Naive thymus-derived CD4-positive, alpha-beta T cell (primary cell): ENCODE results near the gene HEXD. TPM values are rescaled to one million over a fixed set of nuclear protein-coding genes. Genes with fewer than 3 reads are reported as not detected.

ENCODE experiments used
- ATAC-seq: fragments of 150-1000 bp; cut with Tn5 transposase; 2 replicates; pipeline ENCODE4 v1.10.0; 2021; ENCODE audit warnings: mild to moderate bottlenecking, moderate library complexity
- CTCF ChIA-PET: fragments of 350-600 bp; sonication (Branson Sonifier 250); formaldehyde crosslinking; loops from one replicate; lab custom pipeline; 2021; ENCODE audit warnings: antibody characterized with exemption; lab: Charles Lee
- POLR2A ChIA-PET: fragments of 350-600 bp; sonication (Branson Sonifier 250); formaldehyde crosslinking; loops from one replicate; lab custom pipeline; 2021; ENCODE audit warnings: antibody characterized with exemption, inconsistent platforms; lab: Charles Lee
- DNase-seq, 9 donors: peaks; one replicate each; pipeline versions ENCODE4 v3.0.0 to v3.0.0-alpha.2; 2020 to 2022; ENCODE audit warnings: mixed read lengths in 1 of 9
- H3K27ac ChIP-seq: one replicate; pipeline ENCODE4 v1.7.0; 2013; ENCODE audit warnings: mild to moderate bottlenecking, low read depth, low read length, moderate library complexity
- H3K27me3 ChIP-seq, 2 donors: one replicate each; pipeline ENCODE4 v1.7.0; 2013; ENCODE audit warnings: low read length in 2 of 2, mild to moderate bottlenecking in 2 of 2, moderate library complexity in 2 of 2; ENCODE audit not compliant: control insufficient read depth in 2 of 2, insufficient read depth in 2 of 2
- H3K36me3 ChIP-seq, 3 experiments: 1 replicate in 2 of 3; 2 replicates in 1 of 3; pipeline ENCODE4 v1.7.0; 2013; ENCODE audit warnings: low read length in 3 of 3, mild to moderate bottlenecking in 3 of 3, moderate library complexity in 1 of 3; ENCODE audit not compliant: insufficient read depth in 3 of 3, control insufficient read depth in 2 of 3
- H3K4me1 ChIP-seq, 2 donors: one replicate each; pipeline ENCODE4 v1.7.0; 2013; ENCODE audit warnings: low read length in 2 of 2, mild to moderate bottlenecking in 2 of 2, moderate library complexity in 1 of 2; ENCODE audit not compliant: control insufficient read depth in 2 of 2, insufficient read depth in 2 of 2
- H3K4me3 ChIP-seq: 2 replicates; pipeline ENCODE4 v1.7.0; 2013; ENCODE audit warnings: mild to moderate bottlenecking, low read length
- H3K9me3 ChIP-seq, 3 experiments: 1 replicate in 2 of 3; 2 replicates in 1 of 3; pipeline ENCODE4 v1.7.0; 2013; ENCODE audit warnings: low read length in 3 of 3; ENCODE audit not compliant: control insufficient read depth in 2 of 3
- H3K27ac Mint-ChIP-seq, 9 donors: one replicate each; pipeline ENCODE4 v1.8.0; 2020 to 2022; ENCODE audit warnings: mixed read lengths in 9 of 9, mild to moderate bottlenecking in 8 of 9, moderate library complexity in 5 of 9, inconsistent platforms in 2 of 9
- H3K27me3 Mint-ChIP-seq, 5 donors: one replicate each; pipeline ENCODE4 v1.8.0; 2021 to 2022; ENCODE audit warnings: mixed read lengths in 5 of 5, mild to moderate bottlenecking in 1 of 5
- H3K36me3 Mint-ChIP-seq, 5 donors: one replicate each; pipeline ENCODE4 v1.8.0; 2020 to 2022; ENCODE audit warnings: mixed read lengths in 5 of 5, mild to moderate bottlenecking in 3 of 5, inconsistent platforms in 1 of 5
- H3K4me1 Mint-ChIP-seq, 7 donors: one replicate each; pipeline ENCODE4 v1.8.0; 2020 to 2022; ENCODE audit warnings: mixed read lengths in 7 of 7, mild to moderate bottlenecking in 3 of 7, inconsistent platforms in 1 of 7
- H3K4me3 Mint-ChIP-seq, 10 donors: one replicate each; pipeline ENCODE4 v1.8.0; 2020 to 2022; ENCODE audit warnings: mild to moderate bottlenecking in 10 of 10, mixed read lengths in 10 of 10, moderate library complexity in 6 of 10, inconsistent platforms in 2 of 10
- H3K9me3 Mint-ChIP-seq, 11 donors: one replicate each; pipeline ENCODE4 v1.8.0; 2020 to 2022; ENCODE audit warnings: mixed read lengths in 11 of 11, mild to moderate bottlenecking in 4 of 11, inconsistent platforms in 1 of 11, moderate library complexity in 1 of 11
- intact Hi-C, 2 donors: fragments of 100-400 bp; cut with micrococcal nuclease; formaldehyde crosslinking; loops; one replicate each; pipeline ENCODE4 v1.15.1; 2023
- polyA plus RNA-seq, 2 donors: library from polyadenylated mRNA; unstranded; fragments of 300-500 nt; fragmentation: Illumina TruSeq; gene quantifications; one replicate each; pipeline ENCODE4 v1.2.3, GENCODE V29; 2021
- total RNA-seq, 6 experiments: library from RNA in 5 of 6; stranded (reverse) in 5 of 6; gene quantifications; 1 replicate in 5 of 6; 2 replicates in 1 of 6; pipeline ENCODE4 v1.2.3 and lab custom pipeline; 2021 to 2026

HEXD gene
- total and polyA plus RNA-seq, 7 experiments from 2014 or later: 12.5 to 153 (median 66.8) TPM

DNA sequence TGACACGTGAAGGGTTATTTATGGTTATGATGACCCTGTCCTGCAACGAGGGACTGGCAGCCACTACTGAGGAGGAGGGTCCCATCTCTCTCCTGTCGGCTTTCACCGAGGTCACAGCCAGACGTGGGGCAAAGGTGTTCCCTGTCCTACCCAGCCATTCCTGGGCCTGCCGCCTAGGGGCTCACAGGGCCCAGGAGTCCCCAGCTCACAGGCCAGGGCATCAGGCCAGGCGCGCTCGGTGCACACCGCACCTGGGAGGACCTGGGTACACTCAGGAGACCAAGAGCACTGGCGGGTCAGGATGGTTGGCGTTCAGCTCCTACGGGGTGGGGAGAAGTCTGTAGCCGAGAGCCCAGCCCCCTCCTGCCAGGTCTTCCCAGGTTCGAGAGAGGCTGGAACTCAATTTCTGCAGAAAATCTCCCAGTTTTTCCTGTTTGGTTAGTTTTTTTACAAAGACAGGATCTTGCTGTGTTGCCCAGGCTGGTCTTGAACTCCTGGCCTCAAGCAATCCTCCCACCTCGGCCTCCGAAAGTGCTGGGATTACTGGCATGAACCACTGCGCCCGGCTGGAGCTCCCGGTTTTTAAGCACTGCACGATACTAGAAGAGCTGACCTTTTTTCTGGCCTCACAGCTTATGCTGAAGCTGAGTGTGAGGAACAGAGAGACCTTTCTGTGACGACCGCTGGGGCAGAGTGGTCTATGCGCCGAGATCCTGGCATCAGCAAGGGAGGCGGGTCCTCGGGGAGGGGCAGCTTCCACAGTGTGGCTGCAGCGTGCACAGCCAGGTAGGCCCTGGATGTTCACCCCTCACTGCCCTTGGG lies 24.7 kb downstream of the HEXD start:
- intact Hi-C loops: no loop called here
- DNase-seq (no peak), ATAC-seq (no peak)
- Histone ChIP-seq H3K27ac (no peak overlapping the region), H3K4me1 (peaks cover 1 to 3% of the 10 kb centered on the region in 2 donors), H3K27me3 (no peaks in the 10 kb centered on the region), H3K36me3 (peaks cover 0 to 82% (median 0%) of the 10 kb centered on the region in 3 experiments), H3K9me3 (no peaks in the 10 kb centered on the region), H3K4me3 (no peak overlapping the region)
- H3K9me3 Mint-ChIP-seq: no peaks in the 10 kb centered on the region
- H3K4me1 Mint-ChIP-seq: peaks cover 0 to 23% (median 11%) of the 10 kb centered on the region in 7 donors
- peak overlapping the region in 3 of 9 donors; percentile 12 to 46 (median 23) for H3K27ac Mint-ChIP-seq
- H3K4me3 Mint-ChIP-seq: no peak overlapping the region
- CTCF ChIA-PET: interaction anchor here (0.6 kb wide), 1 partner anchor 93 kb away, joined by 3 read pairs; no protein-coding TSS in a partner anchor
- POLR2A ChIA-PET: interaction anchor here (1.5 kb wide), 1 partner anchor 15 kb away, joined by 5 read pairs; no protein-coding TSS in a partner anchor
- H3K27me3 Mint-ChIP-seq: no peaks in the 10 kb centered on the region
- peaks cover 0 to 10% (median 0%) of the 10 kb centered on the region in 5 donors for H3K36me3 Mint-ChIP-seq

- CTCF ChIA-PET: no interaction called here
- peak overlapping the region in 2 of 9 donors; percentile 12 to 23 for H3K27ac Mint-ChIP-seq
- DNase-seq (no peak), ATAC-seq (no peak)
- peaks cover 6 to 7% of the 10 kb centered on the region in 2 donors for H3K4me1 ChIP-seq
- no peak overlapping the region for H3K4me3 Mint-ChIP-seq
- no peaks in the 10 kb centered on the region for H3K9me3 ChIP-seq
- no peaks in the 10 kb centered on the region for H3K9me3 Mint-ChIP-seq
- no peak overlapping the region for H3K27ac ChIP-seq
- POLR2A ChIA-PET: interaction anchor here (0.6 to 1.1 kb wide), 2 partner anchors 11 to 16 kb away, joined by 3 read pairs; no protein-coding TSS in a partner anchor
- H3K36me3 Mint-ChIP-seq: peaks cover 0 to 10% (median 0%) of the 10 kb centered on the region in 5 donors
- peaks cover 0 to 25% (median 13%) of the 10 kb centered on the region in 7 donors for H3K4me1 Mint-ChIP-seq
- H3K4me3 ChIP-seq: no peak overlapping the region
- intact Hi-C loops: no loop called here
- no peaks in the 10 kb centered on the region for H3K27me3 ChIP-seq
- H3K27me3 Mint-ChIP-seq: no peaks in the 10 kb centered on the region
- peaks cover 0 to 75% (median 0%) of the 10 kb centered on the region in 3 experiments for H3K36me3 ChIP-seq
Observed at GRCh38 chr17:82443465-82444283, 25.5 kb downstream of the HEXD start.

DNA sequence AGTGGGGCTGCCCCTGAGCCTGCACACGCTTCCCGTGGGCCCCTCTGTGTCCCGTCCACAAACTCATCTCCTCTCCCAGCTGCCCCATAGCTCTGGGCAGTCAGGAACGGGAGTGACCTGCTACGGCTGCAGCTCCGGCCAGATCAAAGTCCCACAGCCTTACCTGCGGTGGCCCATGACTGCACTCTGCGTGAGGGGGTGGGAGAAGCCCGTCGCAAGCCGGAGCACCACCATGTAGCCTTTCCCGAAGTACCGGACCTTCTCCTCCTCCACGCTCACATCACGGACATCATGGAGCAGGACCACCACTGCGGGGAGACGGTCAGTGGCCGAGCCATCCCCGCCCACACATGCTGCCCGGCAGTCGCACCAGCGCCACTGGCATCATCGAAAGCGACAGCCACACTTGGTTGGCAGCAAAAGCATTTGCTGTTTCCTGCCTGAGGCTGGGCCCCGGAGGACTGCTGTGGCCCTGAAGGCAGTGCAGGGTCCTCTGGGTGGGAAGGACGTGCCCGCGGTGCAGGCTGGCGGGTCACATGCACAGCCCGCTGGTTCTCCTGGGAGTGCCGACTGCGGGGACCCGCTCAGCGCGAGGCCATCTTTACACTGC lies 26.2 kb downstream of the HEXD start:
- ChIA-PET POLR2A (interaction anchor here (0.6 to 1.1 kb wide), 2 partner anchors 11 to 15 kb away, joined by 3 read pairs; no protein-coding TSS in a partner anchor), CTCF (no interaction called here)
- H3K4me3 ChIP-seq: no peak overlapping the region
- Mint-ChIP-seq H3K4me3 (no peak overlapping the region), H3K4me1 (peaks cover under 1 to 26% (median 17%) of the 10 kb centered on the region in 7 donors), H3K27me3 (no peaks in the 10 kb centered on the region), H3K9me3 (no peaks in the 10 kb centered on the region), H3K36me3 (peaks cover 0 to 14% (median 0%) of the 10 kb centered on the region in 5 donors), H3K27ac (peak overlapping the region in 1 of 9 donors; percentile 18)
- DNase-seq (no peak), ATAC-seq (no peak)
- no peak overlapping the region for H3K27ac ChIP-seq
- H3K9me3 ChIP-seq: no peaks in the 10 kb centered on the region
- peaks cover 0 to 68% (median 0%) of the 10 kb centered on the region in 3 experiments for H3K36me3 ChIP-seq
- intact Hi-C loops: no loop called here
- no peaks in the 10 kb centered on the region for H3K27me3 ChIP-seq
- H3K4me1 ChIP-seq: peaks cover 7 to 8% of the 10 kb centered on the region in 2 donors

GRCh38 chr17:82444941-82445521 lies 26.9 kb downstream of the HEXD start:
- peaks cover 7 to 8% of the 10 kb centered on the region in 2 donors for H3K4me1 ChIP-seq
- CTCF ChIA-PET: no interaction called here

GRCh38 chr17:82445542-82445941 lies 27.4 kb downstream of the HEXD start:
- Histone ChIP-seq H3K27me3 (no peaks in the 10 kb centered on the region), H3K27ac (peak overlapping the region; percentile 37), H3K9me3 (no peaks in the 10 kb centered on the region), H3K4me3 (no peak overlapping the region), H3K36me3 (peaks cover 0 to 62% (median 0%) of the 10 kb centered on the region in 3 experiments), H3K4me1 (peaks cover 7 to 8% of the 10 kb centered on the region in 2 donors)
- ChIA-PET POLR2A (interaction anchor here (0.6 to 4.8 kb wide), 3 partner anchors 10 to 125 kb away, joined by 3 to 38 read pairs (median 4); partner anchors contain the start of gene NARF), CTCF (no interaction called here)
- no peak for ATAC-seq
- intact Hi-C loops: no loop called here
- DNase-seq: no peak
- Mint-ChIP-seq H3K4me1 (peaks cover 5 to 29% (median 18%) of the 10 kb centered on the region in 7 donors), H3K4me3 (no peak overlapping the region), H3K36me3 (peaks cover 0 to 18% (median 0%) of the 10 kb centered on the region in 5 donors), H3K27ac (peak overlapping the region in 1 of 9 donors; percentile 74), H3K27me3 (no peaks in the 10 kb centered on the region), H3K9me3 (no peaks in the 10 kb centered on the region)

More at GRCh38 chr17:82444941-82445521, 26.9 kb downstream of the HEXD start:
- H3K4me1 Mint-ChIP-seq: peaks cover 5 to 30% (median 19%) of the 10 kb centered on the region in 7 donors
- DNase-seq (no peak), ATAC-seq (no peak)
- Histone ChIP-seq H3K4me3 (no peak overlapping the region), H3K9me3 (no peaks in the 10 kb centered on the region), H3K36me3 (peaks cover 0 to 62% (median 0%) of the 10 kb centered on the region in 3 experiments), H3K27ac (peak overlapping the region; percentile 14), H3K27me3 (no peaks in the 10 kb centered on the region)
- peaks cover 0 to 18% (median 0%) of the 10 kb centered on the region in 5 donors for H3K36me3 Mint-ChIP-seq
- intact Hi-C loops: no loop called here
- H3K9me3 Mint-ChIP-seq: no peaks in the 10 kb centered on the region
- no peak overlapping the region for H3K4me3 Mint-ChIP-seq
- H3K27ac Mint-ChIP-seq: no peak overlapping the region
- POLR2A ChIA-PET: interaction anchor here (0.6 to 1.7 kb wide), 2 partner anchors 9 to 125 kb away, joined by 3 to 4 read pairs; no protein-coding TSS in a partner anchor
- no peaks in the 10 kb centered on the region for H3K27me3 Mint-ChIP-seq
